Cerebellar cortex (tissue), 1 donor: ENCODE data around the gene HACL1.

Source experiments
- DNase-seq: peaks from one replicate; pipeline ENCODE4 v3.0.0-alpha.2; 2015; ENCODE audit warnings: low spot score

HACL1 gene

DNA sequence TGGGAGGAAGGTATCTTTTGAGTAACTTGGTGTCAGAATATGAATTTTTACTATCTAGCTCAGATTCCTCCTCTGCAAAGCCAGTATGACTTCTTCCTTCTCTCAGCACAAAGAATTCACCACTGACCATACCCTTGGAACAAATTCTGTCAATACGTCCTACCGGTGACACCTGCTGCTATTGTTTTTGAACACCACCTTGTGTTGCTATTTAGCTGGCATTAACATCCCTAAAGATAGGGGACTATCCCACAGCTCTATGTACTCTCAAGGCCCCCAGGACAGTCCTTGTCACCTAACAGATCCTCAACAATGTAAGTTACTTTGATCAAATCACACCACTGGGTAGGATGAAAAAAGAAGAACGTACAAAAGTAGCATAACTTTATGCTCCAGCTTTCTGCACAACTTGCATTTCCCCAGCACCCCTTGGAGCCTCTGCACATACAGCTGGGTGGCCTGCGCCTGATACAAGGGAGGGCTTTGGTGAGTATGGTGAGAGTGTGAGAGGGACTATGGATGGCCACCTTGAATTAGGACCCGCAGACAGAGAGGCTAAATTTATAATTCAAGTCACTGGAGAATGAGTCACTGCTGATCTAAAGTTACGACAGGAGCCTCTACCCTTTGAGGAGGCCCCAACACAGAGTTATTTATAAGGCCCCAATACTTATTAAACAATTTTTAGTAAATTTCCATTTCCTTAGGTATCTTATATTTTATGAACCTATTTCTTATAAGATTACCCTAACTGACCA is 77.5 kb downstream of the HACL1 start:
- DNase-seq, result no peak

DNA sequence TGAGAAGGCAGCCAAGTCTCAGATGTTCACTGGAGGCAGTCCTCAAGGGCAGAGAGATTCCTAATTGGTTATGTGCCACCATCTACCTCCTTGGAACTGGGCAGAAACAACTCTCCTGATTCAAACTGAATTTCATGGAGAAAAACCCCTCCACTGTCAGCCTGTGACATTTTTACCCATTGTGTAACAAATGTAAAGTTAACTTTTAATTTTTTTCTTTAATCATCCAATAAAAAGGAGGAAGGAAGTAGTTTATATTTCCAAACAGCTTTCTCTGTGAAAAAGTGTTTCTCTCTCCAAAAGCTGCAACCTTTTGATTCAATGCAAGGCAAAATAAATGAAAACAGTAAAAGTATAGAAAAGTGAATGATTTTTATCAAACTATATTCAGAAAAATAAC is 79.4 kb downstream of the HACL1 start:
- DNase-seq, result no peak

DNA sequence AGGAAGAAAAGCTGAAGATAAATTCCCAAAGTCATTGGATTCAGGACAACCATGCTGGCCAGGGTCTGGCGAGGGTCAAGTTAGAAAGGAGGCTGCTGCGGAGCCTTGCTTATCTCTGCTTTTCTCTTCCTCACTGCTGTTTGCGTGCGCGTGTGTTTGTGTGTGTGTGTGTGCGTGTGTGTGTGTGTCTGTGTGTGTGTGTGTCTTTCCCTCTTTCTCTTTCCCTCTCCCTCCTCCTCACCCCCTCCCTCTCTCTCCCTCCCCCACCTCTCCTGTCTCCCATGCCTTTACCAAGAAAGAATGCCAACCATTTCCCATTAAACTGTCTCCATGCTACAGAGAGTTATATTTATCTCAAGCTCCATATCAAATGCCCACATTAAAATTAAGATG is 79.8 kb downstream of the HACL1 start, which contains the start of gene COLQ:
Gene COLQ (minus strand): TSS at position 134 of the 393 bp plus-strand sequence. CDS start 81 bp downstream, at position 53.
- DNase-seq, result no peak

DNA sequence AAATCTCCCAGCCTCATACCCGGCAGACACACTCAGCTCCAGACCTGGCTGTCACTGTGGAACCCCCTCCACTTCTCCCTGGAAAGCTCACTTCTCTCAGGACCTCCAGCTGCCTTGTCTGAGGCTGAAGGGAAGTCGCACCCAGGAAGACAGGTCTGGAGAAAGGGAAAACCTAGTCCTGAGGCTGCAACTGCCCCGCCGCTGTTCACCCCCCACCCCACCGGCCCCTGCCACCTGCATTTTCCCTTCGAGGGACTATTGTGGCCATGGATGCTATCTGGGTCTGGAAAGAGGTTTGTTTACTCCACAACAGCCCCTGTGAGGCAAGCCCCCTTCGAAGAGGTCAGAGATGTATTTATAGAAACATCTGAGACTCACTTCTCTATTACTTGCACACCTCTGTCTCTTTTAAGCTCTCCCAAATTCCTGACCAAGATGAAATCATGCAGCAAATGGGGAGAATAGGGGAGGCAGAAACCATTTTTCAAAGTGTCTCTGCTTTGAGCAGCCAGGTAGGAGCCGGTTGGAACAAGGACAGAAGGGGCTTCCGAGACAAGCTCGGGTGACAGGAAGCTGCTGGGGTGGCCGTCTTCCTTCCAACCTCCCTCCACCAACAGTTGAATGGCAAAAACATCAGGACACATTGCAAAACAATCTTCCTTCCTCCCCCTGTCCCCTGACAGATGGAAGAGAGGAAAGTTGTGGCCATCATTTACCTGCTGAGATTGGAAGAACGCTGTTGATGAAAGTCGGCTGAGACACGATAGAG is 80.4 kb downstream of the HACL1 start:
- no peak for DNase-seq

DNA sequence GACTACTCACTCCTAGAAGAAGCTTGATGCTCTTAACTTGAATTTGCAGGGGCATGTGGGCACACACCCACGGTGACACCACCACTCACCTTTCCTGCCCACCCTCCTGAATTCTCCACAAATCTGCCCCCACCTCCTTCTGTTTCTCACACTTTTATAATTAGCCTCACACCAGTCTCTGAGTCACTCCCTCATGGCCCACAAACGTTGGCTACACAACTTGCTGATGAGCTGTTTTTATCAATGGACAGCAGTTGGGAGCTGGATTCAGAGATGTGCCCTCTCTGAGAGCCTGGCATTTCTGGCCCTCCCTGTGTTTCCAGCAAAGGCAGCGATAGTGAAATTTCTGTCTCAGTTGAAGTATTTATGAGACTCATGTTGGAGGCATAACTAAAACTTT is 81.2 kb downstream of the HACL1 start:
- DNase-seq, result no peak

DNA sequence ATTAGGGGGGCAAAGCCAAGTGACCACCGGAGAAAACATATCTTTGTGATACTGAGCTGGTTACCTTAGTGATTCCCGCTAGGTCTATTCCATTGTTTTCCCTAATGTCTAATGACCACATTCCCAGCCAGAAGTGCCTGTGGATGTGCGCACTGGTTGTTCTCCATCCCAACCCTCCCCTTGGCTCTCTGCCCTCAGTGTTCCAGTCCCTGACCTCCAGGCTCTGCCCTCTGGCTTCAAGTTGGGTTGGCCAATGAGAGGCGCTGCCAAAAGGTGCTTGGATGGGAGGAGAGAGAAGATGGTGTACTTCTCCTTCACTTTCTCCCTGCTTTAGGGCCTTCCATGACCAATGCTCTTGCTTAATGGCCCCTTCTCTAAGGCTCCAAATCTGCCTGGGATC is 82.3 kb downstream of the HACL1 start:
- no peak for DNase-seq

DNA sequence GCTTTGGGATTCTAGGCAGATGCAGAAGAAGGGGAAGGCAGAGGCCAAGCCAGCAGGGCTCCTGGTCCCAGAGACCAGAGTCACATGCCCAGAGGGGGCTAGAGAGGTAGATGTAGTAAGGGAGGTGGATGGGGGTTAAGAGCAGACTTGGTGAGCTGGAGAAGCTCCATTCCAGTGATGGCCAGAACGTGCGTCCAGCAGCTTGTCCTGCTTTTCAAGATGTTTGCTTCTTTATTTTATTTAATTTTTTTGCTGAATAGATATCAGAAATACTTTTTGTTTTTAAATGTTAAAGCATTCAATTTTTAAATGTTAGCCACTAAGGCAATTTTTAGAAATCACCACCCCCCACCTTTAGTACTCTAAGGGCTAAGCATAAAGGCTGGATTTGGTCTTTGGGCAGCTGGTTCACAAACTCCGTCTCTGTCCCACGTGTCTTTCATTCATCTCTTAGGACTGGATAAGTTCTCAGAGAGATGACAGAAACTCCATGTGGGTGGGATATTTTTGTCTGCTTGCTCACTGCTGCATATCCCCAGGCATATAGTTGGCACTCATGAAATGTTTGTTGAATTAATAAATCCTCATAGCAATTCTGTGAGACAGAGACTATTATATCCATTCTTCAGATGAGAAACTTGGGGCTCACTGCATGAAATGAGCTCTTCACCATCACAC is 86.6 kb downstream of the HACL1 start:
- no peak for DNase-seq

DNA sequence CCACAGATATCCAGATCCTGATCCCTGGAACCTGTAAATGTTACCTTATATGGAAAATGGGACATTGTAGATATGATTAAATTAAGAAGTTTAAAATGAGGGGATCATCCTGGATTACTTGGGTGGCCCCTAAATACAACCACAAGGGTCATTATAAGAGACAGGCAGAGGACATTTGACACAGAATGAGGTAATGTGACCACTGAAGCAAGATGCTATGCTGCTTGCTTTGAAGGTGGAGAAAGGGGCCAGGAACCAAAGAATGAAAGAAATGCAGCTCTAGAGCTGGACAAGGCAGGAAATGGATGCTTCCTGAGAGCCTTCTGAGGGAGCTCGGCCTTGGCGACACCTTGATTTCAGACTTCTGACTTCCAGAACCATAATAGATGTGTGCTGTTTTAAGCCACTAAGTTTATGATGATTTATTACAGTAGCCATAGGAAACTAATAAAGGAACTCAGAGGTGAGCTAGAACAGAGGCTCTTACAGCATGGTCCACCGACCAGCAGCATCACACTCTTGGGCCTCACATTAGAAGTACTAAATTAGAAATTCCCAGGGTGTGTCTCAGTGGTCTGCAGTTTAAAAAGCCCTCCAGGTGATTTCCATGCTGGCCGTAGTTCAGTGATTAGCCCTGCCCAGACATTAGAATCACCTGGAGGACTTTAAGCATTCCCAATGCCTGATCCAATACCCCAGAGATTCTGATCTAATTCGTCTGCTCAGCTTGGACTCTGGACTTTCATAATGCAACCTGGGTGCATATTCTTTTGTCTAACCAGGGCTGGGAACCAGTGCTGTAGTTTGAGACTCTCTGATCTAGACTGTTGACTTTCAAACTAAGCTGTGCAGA is 87.3 kb downstream of the HACL1 start:
- DNase-seq, result no peak

DNA sequence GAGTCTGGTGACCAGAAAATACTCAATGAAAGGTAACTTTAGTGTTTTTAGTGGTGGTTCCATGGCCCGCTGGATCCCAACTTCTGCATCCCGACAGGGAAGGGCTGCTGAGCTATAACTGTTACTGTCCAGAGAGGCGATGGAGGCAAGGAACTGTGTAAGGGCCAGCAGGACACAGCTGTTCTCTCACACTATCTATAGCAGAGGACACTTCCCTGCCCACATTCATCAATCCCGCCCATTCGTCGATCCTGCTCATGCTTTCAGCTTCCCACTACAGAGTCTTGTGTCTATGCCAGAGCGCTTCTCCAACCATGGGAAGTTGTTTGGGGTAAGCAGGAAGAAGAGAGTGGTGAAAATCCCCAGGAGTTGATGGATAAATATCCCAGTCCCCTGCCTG is 88.3 kb downstream of the HACL1 start:
- DNase-seq, result no peak

DNA sequence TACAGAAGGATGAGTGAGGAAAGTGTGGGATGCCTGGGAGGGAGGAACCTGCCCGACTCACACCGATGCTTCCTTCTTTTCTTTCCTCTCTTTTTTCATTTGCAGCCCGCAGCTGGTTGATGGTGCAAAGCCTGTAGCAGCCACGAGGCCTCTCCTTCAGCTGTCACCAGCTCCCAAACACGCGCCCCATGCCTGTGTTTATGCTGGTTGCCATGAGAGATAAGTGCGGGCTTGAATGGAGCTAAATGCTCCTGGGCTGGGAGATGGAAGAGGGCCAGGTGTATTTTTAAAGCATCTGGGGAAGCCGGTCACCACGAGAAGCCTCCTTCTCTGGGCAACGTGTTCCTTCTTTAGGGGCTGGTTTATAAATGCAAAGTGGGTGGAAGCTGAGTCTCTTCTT is 89.2 kb downstream of the HACL1 start:
- peak; percentile 54 for DNase-seq

DNA sequence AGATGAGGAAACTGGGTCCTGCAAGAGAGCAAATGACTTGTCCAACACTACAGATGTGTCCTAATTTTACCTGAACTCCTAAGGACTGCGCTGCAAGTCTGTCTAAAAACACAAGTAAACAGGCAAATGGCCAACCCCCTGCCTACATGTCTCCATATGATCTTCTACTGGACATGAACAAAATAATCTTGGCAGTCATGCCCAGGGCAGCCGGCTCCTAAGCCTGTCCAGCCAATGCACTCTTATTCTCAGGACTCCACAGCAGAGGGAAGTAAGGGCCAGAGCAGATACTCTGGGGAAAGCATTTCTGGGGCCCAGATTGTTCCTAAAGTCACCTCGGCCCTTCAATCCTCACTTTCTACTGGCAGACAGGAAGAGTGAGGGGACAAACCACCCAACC is 90.2 kb downstream of the HACL1 start:
- DNase-seq, result peak; percentile 40
